Stimulated activated CD4-positive, alpha-beta T cell treated with anti-CD3 and anti-CD28 coated beads, Interleukin-12 subunit alpha, Interleukin-12 subunit beta, amount 100 ng/mL, for 48 hours (primary cell): ENCODE data around the gene PTPN23.

Source experiments
- DNase-seq, 3 donors: peaks; one replicate each; pipeline ENCODE4 v3.0.0-alpha.2; 2020; ENCODE audit warnings: low read depth in 2 of 3, low spot score in 1 of 3

The PTPN23 gene

DNA sequence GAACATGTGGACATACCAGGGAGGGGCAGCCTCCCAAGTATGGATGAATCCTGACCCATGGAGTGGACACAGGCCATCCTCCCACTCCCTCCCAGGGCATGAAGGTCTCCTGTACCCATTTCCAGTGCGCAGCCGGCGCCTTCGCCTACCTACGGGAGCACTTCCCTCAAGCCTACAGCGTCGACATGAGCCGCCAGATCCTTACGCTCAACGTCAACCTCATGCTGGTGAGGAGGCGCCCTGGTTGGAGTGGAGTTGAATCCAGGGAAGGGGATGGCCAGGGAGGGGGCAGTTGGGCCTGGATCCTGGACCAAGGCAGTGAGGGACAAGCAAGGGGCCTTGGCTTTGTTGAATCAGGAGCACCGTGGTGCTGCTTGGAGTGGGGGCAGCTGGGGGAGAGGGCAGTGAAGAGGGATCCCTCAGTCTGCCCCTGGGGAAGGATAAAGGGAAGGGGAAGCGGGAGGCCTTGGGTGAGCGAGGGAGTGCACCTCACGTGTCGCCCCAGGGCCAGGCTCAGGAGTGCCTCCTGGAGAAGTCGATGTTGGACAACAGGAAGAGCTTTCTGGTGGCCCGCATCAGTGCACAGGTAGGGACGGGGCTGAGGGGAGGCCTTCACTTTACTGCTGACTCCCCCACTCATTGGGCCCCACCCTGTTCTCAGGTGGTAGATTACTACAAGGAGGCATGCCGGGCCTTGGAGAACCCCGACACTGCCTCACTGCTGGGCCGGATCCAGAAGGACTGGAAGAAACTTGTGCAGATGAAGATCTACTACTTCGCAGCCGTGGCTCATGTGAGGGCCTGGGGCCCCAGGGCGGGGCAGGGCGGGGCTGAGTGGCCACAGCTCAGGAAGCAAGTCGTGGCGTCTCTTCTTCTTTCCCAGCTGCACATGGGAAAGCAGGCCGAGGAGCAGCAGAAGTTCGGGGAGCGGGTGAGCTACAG is 25.3 kb downstream of the PTPN23 start:
- no peak for DNase-seq

GRCh38 chr3:47406762-47407149 is 25.9 kb downstream of the PTPN23 start:
- DNase-seq: no peak

- no peak for DNase-seq
These were observed 26.4 kb downstream of the PTPN23 start for GRCh38 chr3:47407237-47407636.

DNA sequence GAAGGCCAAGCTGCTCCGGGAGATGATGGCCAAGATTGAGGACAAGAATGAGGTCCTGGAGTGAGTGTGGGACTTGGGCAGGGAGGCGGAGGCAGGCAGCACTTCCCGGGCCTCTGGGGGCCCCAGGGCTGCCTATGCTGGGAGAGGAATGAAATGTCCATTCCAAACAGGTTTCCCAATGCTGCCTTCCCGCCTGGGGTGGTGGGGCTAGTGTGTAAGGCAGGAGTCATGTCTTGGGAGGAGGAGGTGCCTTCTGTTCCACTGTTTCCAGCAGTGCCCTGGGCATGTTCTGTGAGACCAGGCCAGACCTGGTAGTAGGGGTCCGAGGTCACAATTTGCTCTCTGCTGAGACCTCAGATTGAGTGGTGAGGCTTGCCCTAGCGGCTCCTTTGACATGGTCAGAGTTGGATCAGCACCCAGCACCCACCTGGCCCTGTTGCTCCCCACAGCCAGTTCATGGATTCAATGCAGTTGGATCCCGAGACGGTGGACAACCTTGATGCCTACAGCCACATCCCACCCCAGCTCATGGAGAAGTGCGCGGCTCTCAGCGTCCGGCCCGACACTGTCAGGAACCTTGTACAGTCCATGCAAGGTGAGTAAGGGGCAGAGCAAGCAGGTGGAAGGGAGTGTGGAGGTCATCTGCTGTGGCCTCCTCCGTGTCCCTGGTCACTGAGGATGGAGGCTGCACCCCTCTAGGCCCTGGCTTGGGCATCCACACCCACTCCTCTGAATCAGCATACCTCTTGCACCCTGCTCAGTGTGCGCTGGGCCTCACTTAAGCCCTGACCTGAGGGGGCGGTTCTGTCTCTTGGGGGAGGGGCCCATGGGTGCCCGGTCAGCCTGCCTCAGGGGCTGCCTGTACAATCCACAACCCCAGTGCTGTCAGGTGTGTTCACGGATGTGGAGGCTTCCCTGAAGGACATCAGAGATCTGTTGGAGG is 27.3 kb downstream of the PTPN23 start:
- DNase-seq: no peak

DNA sequence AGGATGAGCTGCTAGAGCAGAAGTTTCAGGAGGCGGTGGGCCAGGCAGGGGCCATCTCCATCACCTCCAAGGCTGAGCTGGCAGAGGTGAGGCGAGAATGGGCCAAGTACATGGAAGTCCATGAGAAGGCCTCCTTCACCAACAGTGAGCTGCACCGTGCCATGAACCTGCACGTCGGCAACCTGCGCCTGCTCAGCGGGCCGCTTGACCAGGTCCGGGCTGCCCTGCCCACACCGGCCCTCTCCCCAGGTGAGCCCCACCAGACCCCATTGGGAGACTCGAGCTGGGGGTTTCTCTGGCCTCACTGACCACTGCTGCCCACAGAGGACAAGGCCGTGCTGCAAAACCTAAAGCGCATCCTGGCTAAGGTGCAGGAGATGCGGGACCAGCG is 28.0 kb downstream of the PTPN23 start:
- no peak for DNase-seq

DNA sequence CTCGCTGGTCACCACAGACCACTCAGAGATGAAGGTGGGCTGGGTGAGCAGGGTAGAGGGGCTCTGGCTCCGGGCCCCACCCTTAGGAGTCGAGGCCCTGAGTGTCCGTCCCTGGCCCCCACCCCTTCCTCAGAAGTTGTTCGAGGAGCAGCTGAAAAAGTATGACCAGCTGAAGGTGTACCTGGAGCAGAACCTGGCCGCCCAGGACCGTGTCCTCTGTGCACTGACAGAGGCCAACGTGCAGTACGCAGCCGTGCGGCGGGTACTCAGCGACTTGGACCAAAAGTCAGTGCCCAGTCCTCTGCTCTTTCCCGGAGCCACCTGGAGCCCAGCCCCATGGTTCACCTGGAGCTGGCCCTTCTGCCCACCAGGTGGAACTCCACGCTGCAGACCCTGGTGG is 28.5 kb downstream of the PTPN23 start:
- no peak for DNase-seq

- DNase-seq: no peak
These were observed 29.0 kb downstream of the PTPN23 start for GRCh38 chr3:47409688-47410416.

- no peak for DNase-seq
These were observed 29.5 kb downstream of the PTPN23 start for GRCh38 chr3:47410417-47410720.

DNA sequence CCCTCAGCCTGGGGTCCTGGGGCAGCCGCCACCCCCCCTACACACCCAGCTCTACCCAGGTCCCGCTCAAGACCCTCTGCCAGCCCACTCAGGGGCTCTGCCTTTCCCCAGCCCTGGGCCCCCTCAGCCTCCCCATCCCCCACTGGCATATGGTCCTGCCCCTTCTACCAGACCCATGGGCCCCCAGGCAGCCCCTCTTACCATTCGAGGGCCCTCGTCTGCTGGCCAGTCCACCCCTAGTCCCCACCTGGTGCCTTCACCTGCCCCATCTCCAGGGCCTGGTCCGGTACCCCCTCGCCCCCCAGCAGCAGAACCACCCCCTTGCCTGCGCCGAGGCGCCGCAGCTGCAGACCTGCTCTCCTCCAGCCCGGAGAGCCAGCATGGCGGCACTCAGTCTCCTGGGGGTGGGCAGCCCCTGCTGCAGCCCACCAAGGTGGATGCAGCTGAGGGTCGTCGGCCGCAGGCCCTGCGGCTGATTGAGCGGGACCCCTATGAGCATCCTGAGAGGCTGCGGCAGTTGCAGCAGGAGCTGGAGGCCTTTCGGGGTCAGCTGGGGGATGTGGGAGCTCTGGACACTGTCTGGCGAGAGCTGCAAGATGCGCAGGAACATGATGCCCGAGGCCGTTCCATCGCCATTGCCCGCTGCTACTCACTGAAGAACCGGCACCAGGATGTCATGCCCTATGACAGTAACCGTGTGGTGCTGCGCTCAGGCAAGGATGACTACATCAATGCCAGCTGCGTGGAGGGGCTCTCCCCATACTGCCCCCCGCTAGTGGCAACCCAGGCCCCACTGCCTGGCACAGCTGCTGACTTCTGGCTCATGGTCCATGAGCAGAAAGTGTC is 30.2 kb downstream of the PTPN23 start:
- no peak for DNase-seq

DNA sequence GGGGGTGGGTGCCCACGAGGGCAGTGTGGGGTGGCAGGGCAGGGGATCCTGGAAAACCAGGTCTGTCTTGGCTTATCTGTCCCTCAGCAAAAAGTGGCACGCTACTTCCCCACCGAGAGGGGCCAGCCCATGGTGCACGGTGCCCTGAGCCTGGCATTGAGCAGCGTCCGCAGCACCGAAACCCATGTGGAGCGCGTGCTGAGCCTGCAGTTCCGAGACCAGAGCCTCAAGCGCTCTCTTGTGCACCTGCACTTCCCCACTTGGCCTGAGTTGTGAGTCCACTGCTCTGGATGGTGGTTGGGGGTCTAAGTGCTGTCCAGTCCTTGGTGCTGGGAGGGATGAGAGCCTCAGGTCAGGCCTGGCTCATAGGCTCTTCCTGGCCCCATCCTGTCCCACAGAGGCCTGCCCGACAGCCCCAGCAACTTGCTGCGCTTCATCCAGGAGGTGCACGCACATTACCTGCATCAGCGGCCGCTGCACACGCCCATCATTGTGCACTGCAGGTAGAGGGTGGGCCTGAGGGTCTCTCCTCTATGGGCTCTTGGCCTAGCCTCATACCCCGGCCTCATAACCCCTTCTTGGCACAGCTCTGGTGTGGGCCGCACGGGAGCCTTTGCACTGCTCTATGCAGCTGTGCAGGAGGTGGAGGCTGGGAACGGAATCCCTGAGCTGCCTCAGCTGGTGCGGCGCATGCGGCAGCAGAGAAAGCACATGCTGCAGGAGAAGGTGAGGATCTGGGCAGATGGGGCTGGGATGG is 31.1 kb downstream of the PTPN23 start:
- no peak for DNase-seq

- no peak for DNase-seq
These were observed 31.6 kb downstream of the PTPN23 start for GRCh38 chr3:47412453-47412756.

DNA sequence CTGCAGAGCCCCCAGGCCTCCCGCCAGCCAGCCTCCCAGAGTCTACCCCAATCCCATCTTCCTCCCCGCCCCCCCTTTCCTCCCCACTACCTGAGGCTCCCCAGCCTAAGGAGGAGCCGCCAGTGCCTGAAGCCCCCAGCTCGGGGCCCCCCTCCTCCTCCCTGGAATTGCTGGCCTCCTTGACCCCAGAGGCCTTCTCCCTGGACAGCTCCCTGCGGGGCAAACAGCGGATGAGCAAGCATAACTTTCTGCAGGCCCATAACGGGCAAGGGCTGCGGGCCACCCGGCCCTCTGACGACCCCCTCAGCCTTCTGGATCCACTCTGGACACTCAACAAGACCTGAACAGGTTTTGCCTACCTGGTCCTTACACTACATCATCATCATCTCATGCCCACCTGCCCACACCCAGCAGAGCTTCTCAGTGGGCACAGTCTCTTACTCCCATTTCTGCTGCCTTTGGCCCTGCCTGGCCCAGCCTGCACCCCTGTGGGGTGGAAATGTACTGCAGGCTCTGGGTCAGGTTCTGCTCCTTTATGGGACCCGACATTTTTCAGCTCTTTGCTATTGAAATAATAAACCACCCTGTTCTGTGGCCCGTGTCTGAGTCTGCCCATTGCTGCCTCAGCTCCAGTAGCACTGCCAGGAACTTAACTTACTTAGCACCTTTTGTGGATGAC is 32.2 kb downstream of the PTPN23 start:
- DNase-seq: no peak

GRCh38 chr3:47413751-47414150 is 32.9 kb downstream of the PTPN23 start:
- no peak for DNase-seq

GRCh38 chr3:47414161-47414564 is 33.3 kb downstream of the PTPN23 start:
- no peak for DNase-seq

DNA sequence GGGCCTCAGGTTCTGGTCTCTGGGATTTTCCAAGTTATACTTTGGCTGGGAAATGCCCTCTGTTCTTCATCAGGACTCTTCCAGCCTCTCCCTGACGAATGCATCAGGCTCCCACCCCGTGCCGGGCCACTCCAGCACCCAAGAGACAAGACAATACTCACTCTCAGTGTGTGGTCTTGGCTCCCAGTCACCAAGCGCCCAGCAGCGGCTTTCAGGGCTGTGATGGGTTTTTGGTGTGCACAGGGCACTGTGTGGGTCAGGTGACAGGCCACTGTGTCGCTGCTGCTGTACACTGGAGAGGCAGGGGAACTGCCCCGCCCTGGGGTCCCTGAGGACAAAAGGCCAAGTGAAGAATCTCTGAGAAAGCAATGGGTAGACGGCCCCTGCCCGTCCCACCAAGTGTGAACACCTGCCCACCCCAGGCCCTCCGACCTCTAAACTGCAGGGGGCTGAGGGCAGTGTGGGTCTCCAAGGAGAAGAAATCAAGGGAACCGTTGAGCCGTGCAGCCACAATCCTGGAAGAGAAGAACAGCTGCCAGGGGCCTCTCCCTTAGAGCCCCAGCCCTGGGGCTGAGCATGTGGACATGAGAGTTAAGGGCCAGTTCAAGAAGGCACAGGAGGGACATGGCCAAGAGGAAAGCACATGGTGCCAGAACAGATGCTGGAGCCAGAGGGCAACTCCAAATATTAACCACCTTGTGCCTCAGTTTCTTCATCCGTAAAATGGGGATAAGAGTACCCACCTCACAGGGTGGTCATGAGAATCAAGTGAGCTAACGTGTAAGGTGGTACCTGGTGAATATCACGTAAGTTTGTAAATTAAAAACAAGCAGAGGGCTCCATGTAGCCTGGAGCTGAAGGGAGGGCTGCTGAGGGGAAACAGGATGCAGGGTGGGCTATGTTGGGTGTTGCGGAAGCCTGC is 34.1 kb downstream of the PTPN23 start:
- DNase-seq: no peak

DNA sequence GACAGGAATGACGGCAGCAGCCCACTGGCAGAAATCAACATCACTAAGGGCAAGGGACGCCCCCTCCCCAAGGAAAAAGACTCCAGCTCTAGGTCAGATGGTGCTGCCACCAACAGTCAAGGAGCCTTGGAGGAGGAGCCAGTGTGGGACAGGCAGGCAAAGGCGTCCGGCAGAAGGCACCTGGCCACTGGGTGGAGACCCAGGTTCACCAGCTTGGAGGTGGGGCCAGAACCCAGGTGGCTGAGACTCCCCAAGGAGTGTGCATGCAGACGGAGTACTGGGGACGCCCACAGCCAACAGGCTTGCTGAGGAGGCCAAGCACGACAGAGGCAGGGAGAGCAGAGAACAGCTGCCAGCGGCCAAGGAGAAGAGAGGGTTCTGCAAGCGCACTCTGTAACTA is 35.2 kb downstream of the PTPN23 start:
- DNase-seq: no peak

- DNase-seq: no peak
These were observed 37.6 kb downstream of the PTPN23 start for GRCh38 chr3:47418167-47419082.
